Neural progenitor cell (in vitro differentiated cells): ENCODE results near the gene MRPL2.

Source experiments
- EZH2 ChIP-seq: fragments of 200-600 bp; sonication (generic); IDR thresholded peaks from 2 replicates; pipeline ENCODE4 v1.6.1; 2017; ENCODE audit warnings: antibody characterized with exemption, mild to moderate bottlenecking, moderate library complexity
- EZH2phosphoT487 ChIP-seq: fragments of 200-600 bp; sonication (generic); IDR thresholded peaks from 2 replicates; pipeline ENCODE4 v1.6.1; 2017; ENCODE audit warnings: antibody characterized with exemption
- TF ChIP-seq, protein P1 (sequence below): fragments of 200-600 bp; sonication (generic); IDR thresholded peaks from 2 replicates; pipeline ENCODE4 v1.5.1; 2017; ENCODE audit warnings: antibody characterized with exemption, mild to moderate bottlenecking

GRCh38 chr6:43052842-43053544 is 6.2 kb downstream of the MRPL2 start:
- TF ChIP-seq, protein P1, sequence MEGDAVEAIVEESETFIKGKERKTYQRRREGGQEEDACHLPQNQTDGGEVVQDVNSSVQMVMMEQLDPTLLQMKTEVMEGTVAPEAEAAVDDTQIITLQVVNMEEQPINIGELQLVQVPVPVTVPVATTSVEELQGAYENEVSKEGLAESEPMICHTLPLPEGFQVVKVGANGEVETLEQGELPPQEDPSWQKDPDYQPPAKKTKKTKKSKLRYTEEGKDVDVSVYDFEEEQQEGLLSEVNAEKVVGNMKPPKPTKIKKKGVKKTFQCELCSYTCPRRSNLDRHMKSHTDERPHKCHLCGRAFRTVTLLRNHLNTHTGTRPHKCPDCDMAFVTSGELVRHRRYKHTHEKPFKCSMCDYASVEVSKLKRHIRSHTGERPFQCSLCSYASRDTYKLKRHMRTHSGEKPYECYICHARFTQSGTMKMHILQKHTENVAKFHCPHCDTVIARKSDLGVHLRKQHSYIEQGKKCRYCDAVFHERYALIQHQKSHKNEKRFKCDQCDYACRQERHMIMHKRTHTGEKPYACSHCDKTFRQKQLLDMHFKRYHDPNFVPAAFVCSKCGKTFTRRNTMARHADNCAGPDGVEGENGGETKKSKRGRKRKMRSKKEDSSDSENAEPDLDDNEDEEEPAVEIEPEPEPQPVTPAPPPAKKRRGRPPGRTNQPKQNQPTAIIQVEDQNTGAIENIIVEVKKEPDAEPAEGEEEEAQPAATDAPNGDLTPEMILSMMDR = no peak
- no peak for TF ChIP-seq EZH2
- TF ChIP-seq EZH2phosphoT487 = no peak
